Neural cell (in vitro differentiated cells): ENCODE measurements around the gene ADD1. TPM values are rescaled to one million over a fixed set of nuclear protein-coding genes. Genes with fewer than 3 reads are reported as not detected.

ENCODE experiments used
- H2AFZ ChIP-seq: fragments of 200-600, 300-800 bp; sonication (generic), shearing (Covaris generic); 2 replicates; pipeline ENCODE4 v1.6.0; 2014; ENCODE audit warnings: low read depth, mild to moderate bottlenecking, antibody characterized with exemption, low read length, moderate library complexity
- H3F3A ChIP-seq: fragments of 200-600 bp; shearing (Covaris generic); 2 replicates; pipeline ENCODE4 v1.6.1; 2016; ENCODE audit warnings: mild to moderate bottlenecking, moderate library complexity, mixed read lengths, antibody characterized with exemption, low read length; ENCODE audit not compliant: insufficient read depth, poor library complexity, severe bottlenecking
- H3K27ac ChIP-seq: fragments of 200-600, 300-800 bp; sonication (generic), shearing (Covaris generic); 2 replicates; pipeline ENCODE4 v1.5.1; 2014; ENCODE audit warnings: mild to moderate bottlenecking, low read length, moderate library complexity
- H3K27me3 ChIP-seq: fragments of 300-800, 200-600 bp; sonication (generic), shearing (Covaris generic); 2 replicates; pipeline ENCODE4 v1.6.0; 2014; ENCODE audit warnings: mild to moderate bottlenecking, low read depth, low read length, moderate library complexity; ENCODE audit not compliant: insufficient read depth
- H3K36me3 ChIP-seq: fragments of 300-800, 200-600 bp; sonication (generic), shearing (Covaris generic); 2 replicates; pipeline ENCODE4 v1.5.1; 2014; ENCODE audit warnings: mild to moderate bottlenecking, antibody characterized with exemption, low read length, moderate library complexity; ENCODE audit not compliant: insufficient read depth
- H3K4me2 ChIP-seq: fragments of 300-800, 200-600 bp; sonication (generic), shearing (Covaris generic); 2 replicates; pipeline ENCODE4 v1.6.0; 2014; ENCODE audit warnings: mild to moderate bottlenecking, low read length
- H3K4me3 ChIP-seq: fragments of 300-800, 200-600 bp; sonication (generic), shearing (Covaris generic); 2 replicates; pipeline ENCODE4 v1.5.1; 2014; ENCODE audit warnings: mild to moderate bottlenecking, low read length, moderate library complexity
- H3K79me2 ChIP-seq: fragments of 200-600 bp; shearing (Covaris generic); replicated peaks from 2 replicates; pipeline ENCODE4 v1.6.0; 2014; ENCODE audit warnings: mild to moderate bottlenecking, low read length, moderate library complexity; ENCODE audit not compliant: insufficient read depth
- H3K9ac ChIP-seq: fragments of 300-800, 200-600 bp; sonication (generic), shearing (Covaris generic); 2 replicates; pipeline ENCODE4 v1.6.1; 2016; ENCODE audit warnings: mild to moderate bottlenecking, low read length, mixed read lengths
- H3K9me2 ChIP-seq: fragments of 200-600 bp; shearing (Covaris generic); 2 replicates; pipeline ENCODE4 v1.6.1; 2016; ENCODE audit warnings: mild to moderate bottlenecking, low read length, mixed read lengths; ENCODE audit not compliant: insufficient read depth
- H3K9me3 ChIP-seq: fragments of 200-600, 300-800 bp; sonication (generic), shearing (Covaris generic); 2 replicates; pipeline ENCODE4 v1.6.1; 2016; ENCODE audit warnings: mild to moderate bottlenecking, mixed run types, low read length, moderate library complexity, mixed read lengths
- H4K20me1 ChIP-seq: fragments of 200-600 bp; shearing (Covaris generic); 2 replicates; pipeline ENCODE4 v1.6.1; 2016; ENCODE audit warnings: mild to moderate bottlenecking, mixed run types; ENCODE audit not compliant: insufficient read depth
- CTCF ChIP-seq: fragments of 450-650 bp; IDR thresholded peaks from 2 replicates; pipeline ENCODE4 v1.5.1; 2014; ENCODE audit warnings: antibody characterized with exemption, mild to moderate bottlenecking, moderate library complexity; ENCODE audit not compliant: poor library complexity, severe bottlenecking
- EP300 ChIP-seq: fragments of 450-650 bp; conservative IDR thresholded peaks from 2 replicates; pipeline ENCODE4 v1.6.1; 2014; ENCODE audit warnings: antibody characterized with exemption, mild to moderate bottlenecking, moderate library complexity; ENCODE audit not compliant: poor library complexity, severe bottlenecking
- EZH2 ChIP-seq: fragments of 200-600, 300-800 bp; shearing (Covaris generic), sonication (generic); IDR thresholded peaks from 2 replicates; pipeline ENCODE4 v1.6.1; 2014; ENCODE audit warnings: antibody characterized with exemption, low read length, borderline replicate concordance, mild to moderate bottlenecking; ENCODE audit not compliant: insufficient read depth, poor library complexity, severe bottlenecking
- MXI1 ChIP-seq: fragments of 450-650 bp; conservative IDR thresholded peaks from 2 replicates; pipeline ENCODE4 v1.6.1; 2014; ENCODE audit warnings: antibody characterized with exemption, mild to moderate bottlenecking; ENCODE audit not compliant: poor library complexity, severe bottlenecking
- POLR2AphosphoS5 ChIP-seq: IDR thresholded peaks from 2 replicates; pipeline ENCODE4 v1.6.1; 2012
- RAD21 ChIP-seq: fragments of 450-650 bp; conservative IDR thresholded peaks from 2 replicates; pipeline ENCODE4 v1.6.1; 2014; ENCODE audit warnings: antibody characterized with exemption, mild to moderate bottlenecking, moderate library complexity
- SMC3 ChIP-seq: fragments of 450-650 bp; conservative IDR thresholded peaks from 2 replicates; pipeline ENCODE4 v1.6.1; 2014; ENCODE audit warnings: antibody characterized with exemption, mild to moderate bottlenecking, moderate library complexity; ENCODE audit not compliant: poor library complexity
- TAF1 ChIP-seq: IDR thresholded peaks from 2 replicates; pipeline ENCODE4 v1.6.1; 2012; ENCODE audit warnings: low read depth
- polyA plus RNA-seq: library from polyadenylated mRNA; depleted of rRNA; stranded (reverse); fragments of >200 nt; gene quantifications from 2 replicates; pipeline ENCODE4 v1.2.3, GENCODE V29; 2014
- TF ChIP-seq, protein P1 (sequence below): IDR thresholded peaks from 2 replicates; pipeline ENCODE4 v1.6.1; 2012; ENCODE audit warnings: borderline replicate concordance

Gene ADD1
- polyA plus RNA-seq, 1 donor from 2014 or later = 190 TPM

GRCh38 chr4:2924286-2924685, 80.6 kb downstream of the ADD1 start:
- Histone ChIP-seq H3K27me3 (no peaks in the 10 kb centered on the region), H3K79me2 (no peaks in the 10 kb centered on the region), H3K9ac (no peak overlapping the region), H3K9me2 (no peaks in the 10 kb centered on the region), H3K36me3 (no peaks in the 10 kb centered on the region), H3K9me3 (no peaks in the 10 kb centered on the region), H3F3A (no peaks in the 10 kb centered on the region), H3K4me3 (no peak overlapping the region), H3K4me2 (no peak overlapping the region), H4K20me1 (no peaks in the 10 kb centered on the region), H3K27ac (no peak overlapping the region), H2AFZ (no peak overlapping the region)
- TF ChIP-seq RAD21 (no peak), TAF1 (no peak), MXI1 (no peak), EZH2 (no peak), POLR2AphosphoS5 (no peak), EP300 (no peak)

- H2AFZ ChIP-seq = no peak overlapping the region
- no peaks in the 10 kb centered on the region for H3F3A ChIP-seq
- TF ChIP-seq TAF1 (no peak), MXI1 (peak; percentile 56)
- H3K27me3 ChIP-seq = no peaks in the 10 kb centered on the region
- H3K36me3 ChIP-seq = no peaks in the 10 kb centered on the region
- H3K9me2 ChIP-seq = no peaks in the 10 kb centered on the region
- H4K20me1 ChIP-seq = no peaks in the 10 kb centered on the region
- H3K9me3 ChIP-seq = no peaks in the 10 kb centered on the region
- no peak overlapping the region for H3K4me2 ChIP-seq
- no peak overlapping the region for H3K27ac ChIP-seq
- no peaks in the 10 kb centered on the region for H3K79me2 ChIP-seq
- no peak overlapping the region for H3K9ac ChIP-seq
- no peak overlapping the region for H3K4me3 ChIP-seq
These were observed 81.2 kb downstream of the ADD1 start for GRCh38 chr4:2924765-2925301.

DNA sequence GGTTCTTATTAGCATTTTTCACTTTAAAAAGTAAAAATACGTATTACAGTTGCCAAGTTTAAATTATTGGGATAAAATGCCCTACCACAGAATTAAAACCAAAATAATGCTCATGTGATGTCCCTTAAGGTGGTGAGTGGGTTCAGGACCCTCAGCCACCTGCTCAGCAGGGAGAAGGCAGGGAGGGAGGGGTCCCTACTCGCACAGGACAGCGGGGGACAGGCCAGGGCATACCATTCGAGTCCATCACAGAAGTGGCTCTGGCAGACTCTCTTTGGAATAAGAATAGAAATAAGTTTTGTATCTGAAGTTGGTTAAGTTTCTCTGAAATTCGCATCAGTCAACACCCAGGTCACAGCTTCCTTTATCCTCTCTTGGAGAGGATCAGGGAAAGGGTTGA, 81.9 kb downstream of the ADD1 start:
- H3K27ac ChIP-seq = no peak overlapping the region

More for the DNA sequence above, 81.9 kb downstream of the ADD1 start:
- TF ChIP-seq MXI1 (no peak), POLR2AphosphoS5 (no peak), TAF1 (no peak), CTCF (no peak), RAD21 (no peak), SMC3 (no peak), EP300 (no peak), EZH2 (no peak)
- TF ChIP-seq, protein P1, sequence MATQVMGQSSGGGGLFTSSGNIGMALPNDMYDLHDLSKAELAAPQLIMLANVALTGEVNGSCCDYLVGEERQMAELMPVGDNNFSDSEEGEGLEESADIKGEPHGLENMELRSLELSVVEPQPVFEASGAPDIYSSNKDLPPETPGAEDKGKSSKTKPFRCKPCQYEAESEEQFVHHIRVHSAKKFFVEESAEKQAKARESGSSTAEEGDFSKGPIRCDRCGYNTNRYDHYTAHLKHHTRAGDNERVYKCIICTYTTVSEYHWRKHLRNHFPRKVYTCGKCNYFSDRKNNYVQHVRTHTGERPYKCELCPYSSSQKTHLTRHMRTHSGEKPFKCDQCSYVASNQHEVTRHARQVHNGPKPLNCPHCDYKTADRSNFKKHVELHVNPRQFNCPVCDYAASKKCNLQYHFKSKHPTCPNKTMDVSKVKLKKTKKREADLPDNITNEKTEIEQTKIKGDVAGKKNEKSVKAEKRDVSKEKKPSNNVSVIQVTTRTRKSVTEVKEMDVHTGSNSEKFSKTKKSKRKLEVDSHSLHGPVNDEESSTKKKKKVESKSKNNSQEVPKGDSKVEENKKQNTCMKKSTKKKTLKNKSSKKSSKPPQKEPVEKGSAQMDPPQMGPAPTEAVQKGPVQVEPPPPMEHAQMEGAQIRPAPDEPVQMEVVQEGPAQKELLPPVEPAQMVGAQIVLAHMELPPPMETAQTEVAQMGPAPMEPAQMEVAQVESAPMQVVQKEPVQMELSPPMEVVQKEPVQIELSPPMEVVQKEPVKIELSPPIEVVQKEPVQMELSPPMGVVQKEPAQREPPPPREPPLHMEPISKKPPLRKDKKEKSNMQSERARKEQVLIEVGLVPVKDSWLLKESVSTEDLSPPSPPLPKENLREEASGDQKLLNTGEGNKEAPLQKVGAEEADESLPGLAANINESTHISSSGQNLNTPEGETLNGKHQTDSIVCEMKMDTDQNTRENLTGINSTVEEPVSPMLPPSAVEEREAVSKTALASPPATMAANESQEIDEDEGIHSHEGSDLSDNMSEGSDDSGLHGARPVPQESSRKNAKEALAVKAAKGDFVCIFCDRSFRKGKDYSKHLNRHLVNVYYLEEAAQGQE = no peak
- H3K4me3 ChIP-seq = no peak overlapping the region
- no peak overlapping the region for H3K9ac ChIP-seq
- H2AFZ ChIP-seq = no peak overlapping the region
- no peaks in the 10 kb centered on the region for H3K27me3 ChIP-seq
- no peaks in the 10 kb centered on the region for H3K79me2 ChIP-seq
- no peak overlapping the region for H3K4me2 ChIP-seq
- H3K9me3 ChIP-seq = no peaks in the 10 kb centered on the region
- no peaks in the 10 kb centered on the region for H3F3A ChIP-seq
- H4K20me1 ChIP-seq = no peaks in the 10 kb centered on the region
- H3K36me3 ChIP-seq = no peaks in the 10 kb centered on the region
- H3K9me2 ChIP-seq = no peaks in the 10 kb centered on the region
